GM23338 (cell line): ENCODE measurements around the gene PTPRN2. TPM values are rescaled to one million over a fixed set of nuclear protein-coding genes. Genes with fewer than 3 reads are reported as not detected.

Experiments
- ATAC-seq: fragments of 200-7000 bp; cut with Tn5 transposase; 3 replicates; pipeline ENCODE4 v1.9.1; 2020
- DNase-seq: peaks from one replicate; pipeline ENCODE4 v3.0.0-alpha.2; 2015; ENCODE audit warnings: low spot score
- H2AFZ ChIP-seq: fragments of 200-600 bp; sonication (generic); 2 replicates; pipeline ENCODE4 v1.8.0; 2016; ENCODE audit warnings: antibody characterized with exemption, mild to moderate bottlenecking, moderate library complexity
- H3F3A ChIP-seq: fragments of 200-600 bp; sonication (generic); replicated peaks from 2 replicates; pipeline ENCODE4 v1.8.0; 2017; ENCODE audit warnings: antibody characterized with exemption, mixed run types, low read depth
- H3K27ac ChIP-seq: fragments of 200-600 bp; sonication (generic); 2 replicates; pipeline ENCODE4 v1.6.1; 2016; ENCODE audit warnings: low read depth
- H3K27me3 ChIP-seq: fragments of 200-600 bp; sonication (generic); 2 replicates; pipeline ENCODE4 v1.8.0; 2016; ENCODE audit warnings: mild to moderate bottlenecking, mixed run types, moderate library complexity; ENCODE audit not compliant: insufficient read depth
- H3K36me3 ChIP-seq: fragments of 200-600 bp; sonication (generic); 2 replicates; pipeline ENCODE4 v1.8.0; 2016; ENCODE audit warnings: mild to moderate bottlenecking; ENCODE audit not compliant: insufficient read depth
- H3K4me1 ChIP-seq: fragments of 200-600 bp; sonication (generic); 2 replicates; pipeline ENCODE4 v1.8.0; 2016; ENCODE audit warnings: mild to moderate bottlenecking, moderate library complexity; ENCODE audit not compliant: insufficient read depth
- H3K4me2 ChIP-seq: fragments of 200-600 bp; sonication (generic); 2 replicates; pipeline ENCODE4 v1.7.1; 2017; ENCODE audit warnings: mixed run types
- H3K4me3 ChIP-seq: fragments of 200-600 bp; sonication (generic); 2 replicates; pipeline ENCODE4 v1.6.1; 2016; ENCODE audit warnings: mixed run types
- H3K79me2 ChIP-seq: fragments of 200-600 bp; sonication (generic); replicated peaks from 2 replicates; pipeline ENCODE4 v1.8.0; 2017; ENCODE audit warnings: mild to moderate bottlenecking; ENCODE audit not compliant: insufficient read depth
- H3K9me2 ChIP-seq: fragments of 200-600 bp; sonication (generic); 2 replicates; pipeline ENCODE4 v1.8.0; 2017; ENCODE audit not compliant: insufficient read depth
- H4K20me1 ChIP-seq: fragments of 200-600 bp; sonication (generic); replicated peaks from 2 replicates; pipeline ENCODE4 v1.8.0; 2017; ENCODE audit warnings: mild to moderate bottlenecking; ENCODE audit not compliant: insufficient read depth
- H3K27ac Mint-ChIP-seq: 2 replicates; pipeline ENCODE4 v1.8.0; 2020; ENCODE audit warnings: inconsistent platforms, mild to moderate bottlenecking, moderate library complexity, mixed read lengths
- H3K27me3 Mint-ChIP-seq: 3 replicates; pipeline ENCODE4 v1.8.0; 2022; ENCODE audit warnings: low read depth, mild to moderate bottlenecking, moderate library complexity, mixed read lengths, inconsistent platforms; ENCODE audit not compliant: insufficient read depth, poor library complexity
- H3K36me3 Mint-ChIP-seq: 3 replicates; pipeline ENCODE4 v1.8.0; 2021; ENCODE audit warnings: low read depth, mild to moderate bottlenecking, inconsistent platforms, moderate library complexity, mixed read lengths
- H3K4me1 Mint-ChIP-seq: 3 replicates; pipeline ENCODE4 v1.8.0; 2020; ENCODE audit warnings: mild to moderate bottlenecking, inconsistent platforms, mixed read lengths
- H3K4me3 Mint-ChIP-seq: 3 replicates; pipeline ENCODE4 v1.8.0; 2021; ENCODE audit warnings: moderate library complexity, mild to moderate bottlenecking, inconsistent platforms, mixed read lengths
- H3K9me3 Mint-ChIP-seq: 3 replicates; pipeline ENCODE4 v1.8.0; 2020; ENCODE audit warnings: moderate library complexity, mild to moderate bottlenecking, inconsistent platforms, mixed read lengths
- ZNF331 ChIP-seq: fragments of 250-450 bp; sonication (Bioruptor Pico); IDR thresholded peaks from 2 replicates; pipeline ENCODE4 v1.5.0; 2020; ENCODE audit warnings: low read depth, mild to moderate bottlenecking, moderate library complexity
- polyA plus RNA-seq: library from polyadenylated mRNA; unstranded; fragments of >200 nt; fragmentation: Nextera tagmentation; extraction: Ambion mirVana; gene quantifications from 2 replicates; pipeline ENCODE4 v1.2.1, GENCODE V29; 2016
- total RNA-seq: library from RNA; depleted of rRNA; stranded (reverse); fragments of >200 nt; shearing (Covaris generic); gene quantifications from 2 replicates; pipeline ENCODE4 v1.2.3, GENCODE V29; 2014
- TF ChIP-seq, protein P1 (sequence below): fragments of 250-450 bp; sonication (Bioruptor Pico); IDR thresholded peaks from 2 replicates; pipeline ENCODE4 v1.5.0; 2020; ENCODE audit warnings: mild to moderate bottlenecking, moderate library complexity

The PTPRN2 gene
- total and polyA plus RNA-seq, 2 experiments from 2014 or later: 0.87 to 4.0 TPM

DNA sequence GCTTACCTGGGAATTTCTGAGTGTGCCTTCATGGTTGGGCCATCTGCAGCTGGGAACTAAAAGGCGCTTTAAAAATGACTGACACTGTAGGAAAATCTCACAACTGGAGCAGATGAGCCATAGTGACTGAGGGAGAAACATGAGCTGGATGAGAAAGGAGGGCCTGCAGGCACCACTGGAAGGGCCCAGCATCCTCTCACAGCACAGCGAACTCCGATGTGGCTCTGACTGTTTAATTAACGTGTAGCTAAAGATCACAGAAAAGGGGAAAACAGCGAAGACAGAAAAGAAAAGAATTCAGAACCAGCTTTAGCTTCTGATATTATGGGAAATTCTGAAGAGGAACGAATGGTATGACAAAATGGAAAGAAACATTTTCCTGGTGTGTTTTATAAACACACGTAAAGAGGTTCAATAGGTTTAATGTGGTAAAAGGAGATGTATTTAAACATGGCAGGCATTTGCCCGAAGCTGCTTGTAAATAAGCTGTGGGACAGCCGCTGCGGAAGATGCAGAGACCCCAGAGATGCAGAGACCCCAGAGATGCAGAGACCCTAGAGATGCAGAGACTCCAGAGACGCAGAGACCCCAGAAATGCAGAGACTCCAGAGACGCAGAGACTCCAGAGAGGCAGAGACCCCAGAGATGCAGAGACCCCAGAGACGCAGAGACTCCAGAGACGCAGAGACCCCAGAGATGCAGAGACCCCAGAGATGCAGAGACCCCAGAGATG lies 534.3 kb downstream of the PTPRN2 start:
- Mint-ChIP-seq H3K27ac (no peak overlapping the region), H3K36me3 (peaks cover 49% of the 10 kb centered on the region), H3K4me1 (no peaks in the 10 kb centered on the region), H3K4me3 (no peak overlapping the region), H3K9me3 (no peaks in the 10 kb centered on the region; the same call in none of the 3 replicates), H3K27me3 (peaks cover 10% of the 10 kb centered on the region)
- Histone ChIP-seq H4K20me1 (no peaks in the 10 kb centered on the region), H3K4me3 (no peak overlapping the region), H3K27me3 (no peaks in the 10 kb centered on the region), H3K79me2 (no peaks in the 10 kb centered on the region), H3K4me2 (no peak overlapping the region), H3F3A (no peaks in the 10 kb centered on the region), H2AFZ (no peak overlapping the region), H3K36me3 (no peaks in the 10 kb centered on the region; the same call in 1 of the 2 replicates), H3K27ac (no peak overlapping the region), H3K4me1 (no peaks in the 10 kb centered on the region), H3K9me2 (no peaks in the 10 kb centered on the region)
- ATAC-seq (no peak), DNase-seq (no peak)
- TF ChIP-seq ZNF331: no peak
- TF ChIP-seq, protein P1, sequence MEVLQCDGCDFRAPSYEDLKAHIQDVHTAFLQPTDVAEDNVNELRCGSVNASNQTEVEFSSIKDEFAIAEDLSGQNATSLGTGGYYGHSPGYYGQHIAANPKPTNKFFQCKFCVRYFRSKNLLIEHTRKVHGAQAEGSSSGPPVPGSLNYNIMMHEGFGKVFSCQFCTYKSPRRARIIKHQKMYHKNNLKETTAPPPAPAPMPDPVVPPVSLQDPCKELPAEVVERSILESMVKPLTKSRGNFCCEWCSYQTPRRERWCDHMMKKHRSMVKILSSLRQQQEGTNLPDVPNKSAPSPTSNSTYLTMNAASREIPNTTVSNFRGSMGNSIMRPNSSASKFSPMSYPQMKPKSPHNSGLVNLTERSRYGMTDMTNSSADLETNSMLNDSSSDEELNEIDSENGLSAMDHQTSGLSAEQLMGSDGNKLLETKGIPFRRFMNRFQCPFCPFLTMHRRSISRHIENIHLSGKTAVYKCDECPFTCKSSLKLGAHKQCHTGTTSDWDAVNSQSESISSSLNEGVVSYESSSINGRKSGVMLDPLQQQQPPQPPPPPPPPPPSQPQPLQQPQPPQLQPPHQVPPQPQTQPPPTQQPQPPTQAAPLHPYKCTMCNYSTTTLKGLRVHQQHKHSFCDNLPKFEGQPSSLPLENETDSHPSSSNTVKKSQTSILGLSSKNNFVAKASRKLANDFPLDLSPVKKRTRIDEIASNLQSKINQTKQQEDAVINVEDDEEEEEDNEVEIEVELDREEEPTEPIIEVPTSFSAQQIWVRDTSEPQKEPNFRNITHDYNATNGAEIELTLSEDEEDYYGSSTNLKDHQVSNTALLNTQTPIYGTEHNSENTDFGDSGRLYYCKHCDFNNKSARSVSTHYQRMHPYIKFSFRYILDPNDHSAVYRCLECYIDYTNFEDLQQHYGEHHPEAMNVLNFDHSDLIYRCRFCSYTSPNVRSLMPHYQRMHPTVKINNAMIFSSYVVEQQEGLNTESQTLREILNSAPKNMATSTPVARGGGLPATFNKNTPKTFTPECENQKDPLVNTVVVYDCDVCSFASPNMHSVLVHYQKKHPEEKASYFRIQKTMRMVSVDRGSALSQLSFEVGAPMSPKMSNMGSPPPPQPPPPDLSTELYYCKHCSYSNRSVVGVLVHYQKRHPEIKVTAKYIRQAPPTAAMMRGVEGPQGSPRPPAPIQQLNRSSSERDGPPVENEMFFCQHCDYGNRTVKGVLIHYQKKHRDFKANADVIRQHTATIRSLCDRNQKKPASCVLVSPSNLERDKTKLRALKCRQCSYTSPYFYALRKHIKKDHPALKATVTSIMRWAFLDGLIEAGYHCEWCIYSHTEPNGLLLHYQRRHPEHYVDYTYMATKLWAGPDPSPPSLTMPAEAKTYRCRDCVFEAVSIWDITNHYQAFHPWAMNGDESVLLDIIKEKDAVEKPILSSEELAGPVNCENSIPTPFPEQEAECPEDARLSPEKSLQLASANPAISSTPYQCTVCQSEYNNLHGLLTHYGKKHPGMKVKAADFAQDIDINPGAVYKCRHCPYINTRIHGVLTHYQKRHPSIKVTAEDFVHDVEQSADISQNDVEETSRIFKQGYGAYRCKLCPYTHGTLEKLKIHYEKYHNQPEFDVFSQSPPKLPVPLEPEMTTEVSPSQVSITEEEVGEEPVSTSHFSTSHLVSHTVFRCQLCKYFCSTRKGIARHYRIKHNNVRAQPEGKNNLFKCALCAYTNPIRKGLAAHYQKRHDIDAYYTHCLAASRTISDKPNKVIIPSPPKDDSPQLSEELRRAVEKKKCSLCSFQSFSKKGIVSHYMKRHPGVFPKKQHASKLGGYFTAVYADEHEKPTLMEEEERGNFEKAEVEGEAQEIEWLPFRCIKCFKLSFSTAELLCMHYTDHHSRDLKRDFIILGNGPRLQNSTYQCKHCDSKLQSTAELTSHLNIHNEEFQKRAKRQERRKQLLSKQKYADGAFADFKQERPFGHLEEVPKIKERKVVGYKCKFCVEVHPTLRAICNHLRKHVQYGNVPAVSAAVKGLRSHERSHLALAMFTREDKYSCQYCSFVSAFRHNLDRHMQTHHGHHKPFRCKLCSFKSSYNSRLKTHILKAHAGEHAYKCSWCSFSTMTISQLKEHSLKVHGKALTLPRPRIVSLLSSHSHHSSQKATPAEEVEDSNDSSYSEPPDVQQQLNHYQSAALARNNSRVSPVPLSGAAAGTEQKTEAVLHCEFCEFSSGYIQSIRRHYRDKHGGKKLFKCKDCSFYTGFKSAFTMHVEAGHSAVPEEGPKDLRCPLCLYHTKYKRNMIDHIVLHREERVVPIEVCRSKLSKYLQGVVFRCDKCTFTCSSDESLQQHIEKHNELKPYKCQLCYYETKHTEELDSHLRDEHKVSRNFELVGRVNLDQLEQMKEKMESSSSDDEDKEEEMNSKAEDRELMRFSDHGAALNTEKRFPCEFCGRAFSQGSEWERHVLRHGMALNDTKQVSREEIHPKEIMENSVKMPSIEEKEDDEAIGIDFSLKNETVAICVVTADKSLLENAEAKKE (CRISPR knock-in tag): no peak

DNA sequence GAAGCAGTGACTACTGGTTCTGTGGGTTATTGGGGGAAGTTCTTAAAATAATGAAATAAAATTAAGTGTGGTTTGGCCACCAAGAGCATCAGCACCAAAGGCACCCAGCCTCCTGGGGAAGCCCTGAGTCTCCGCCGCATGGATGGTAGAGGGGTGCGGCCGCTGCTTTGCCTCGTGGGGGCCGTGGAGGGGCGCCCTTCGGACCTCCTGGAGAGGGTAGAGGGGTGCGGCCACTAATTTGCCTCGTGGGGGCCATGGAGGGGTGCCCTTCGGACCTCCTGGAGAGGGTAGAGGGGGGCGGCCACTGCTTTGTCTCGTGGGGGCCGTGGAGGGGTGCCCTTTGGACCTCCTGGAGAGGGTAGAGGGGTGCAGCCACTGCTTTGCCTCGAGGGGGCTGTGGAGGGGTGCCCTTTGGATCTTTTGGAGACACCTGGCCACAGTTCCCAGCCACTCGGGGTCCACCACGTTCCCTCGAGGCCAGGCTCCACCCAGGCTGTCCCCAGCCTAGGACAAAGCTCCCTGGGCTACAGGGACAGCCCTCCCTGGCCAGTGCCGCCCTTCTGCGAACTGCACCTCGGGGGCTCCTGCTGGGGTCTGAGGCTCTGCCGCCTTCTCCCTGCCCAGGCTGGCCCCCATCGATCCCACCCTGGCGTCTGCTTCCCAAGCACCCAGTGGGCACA lies 535.1 kb downstream of the PTPRN2 start:
- H3K4me3 ChIP-seq: no peak overlapping the region
- Mint-ChIP-seq H3K36me3 (peaks cover 49% of the 10 kb centered on the region), H3K27me3 (peaks cover 10% of the 10 kb centered on the region), H3K4me3 (no peak overlapping the region), H3K27ac (no peak overlapping the region), H3K4me1 (no peaks in the 10 kb centered on the region), H3K9me3 (no peaks in the 10 kb centered on the region; the same call in none of the 3 replicates)
- ATAC-seq (no peak), DNase-seq (no peak)
- no peak overlapping the region for H2AFZ ChIP-seq
- H3K36me3 ChIP-seq: no peaks in the 10 kb centered on the region; the same call in 1 of the 2 replicates
- H3K4me2 ChIP-seq: no peak overlapping the region
- no peaks in the 10 kb centered on the region for H3F3A ChIP-seq
- no peaks in the 10 kb centered on the region for H4K20me1 ChIP-seq
- no peaks in the 10 kb centered on the region for H3K9me2 ChIP-seq
- H3K4me1 ChIP-seq: no peaks in the 10 kb centered on the region
- no peak overlapping the region for H3K27ac ChIP-seq
- no peaks in the 10 kb centered on the region for H3K27me3 ChIP-seq
- no peaks in the 10 kb centered on the region for H3K79me2 ChIP-seq
- TF ChIP-seq, protein P1 (CRISPR knock-in tag): no peak
